MM.1S (cell line): Measurements from ENCODE around the gene SIPA1.

ENCODE experiments used
- DNase-seq: peaks from one replicate; pipeline ENCODE4 v3.0.0-alpha.2; 2015
- H2AFZ ChIP-seq: fragments of 300-600 bp; sonication (generic); 2 replicates; pipeline ENCODE4 v1.6.0; 2016; ENCODE audit warnings: antibody characterized with exemption, low read length
- H3F3A ChIP-seq: fragments of 300-600 bp; sonication (generic); 2 replicates; pipeline ENCODE4 v1.6.1; 2016; ENCODE audit warnings: mild to moderate bottlenecking, antibody characterized with exemption, low read length, moderate library complexity, mixed read lengths; ENCODE audit not compliant: insufficient read depth
- H3K27ac ChIP-seq: fragments of 300-600 bp; sonication (generic); 2 replicates; pipeline ENCODE4 v1.5.1; 2016; ENCODE audit warnings: mild to moderate bottlenecking, low read length
- H3K27me3 ChIP-seq: fragments of 300-600 bp; sonication (generic); replicated peaks from 2 replicates; pipeline ENCODE4 v1.6.0; 2016; ENCODE audit warnings: low read length; ENCODE audit not compliant: insufficient read depth
- H3K36me3 ChIP-seq: fragments of 300-600 bp; sonication (generic); replicated peaks from 2 replicates; pipeline ENCODE4 v1.6.1; 2016; ENCODE audit warnings: mild to moderate bottlenecking, low read length, mixed read lengths; ENCODE audit not compliant: insufficient read depth
- H3K4me1 ChIP-seq: fragments of 300-600 bp; sonication (generic); 2 replicates; pipeline ENCODE4 v1.6.1; 2016; ENCODE audit warnings: low read length, mixed read lengths
- H3K4me2 ChIP-seq: fragments of 300-600 bp; sonication (generic); 2 replicates; pipeline ENCODE4 v1.6.0; 2016; ENCODE audit warnings: low read depth, low read length
- H3K4me3 ChIP-seq: fragments of 300-600 bp; sonication (generic); 2 replicates; pipeline ENCODE4 v1.5.1; 2016; ENCODE audit warnings: low read length, mixed read lengths
- H3K79me2 ChIP-seq: fragments of 300-600 bp; sonication (generic); 2 replicates; pipeline ENCODE4 v1.6.1; 2016; ENCODE audit warnings: mixed run types, low read length, mixed read lengths
- H3K9ac ChIP-seq: fragments of 300-600 bp; sonication (generic); 2 replicates; pipeline ENCODE4 v1.6.1; 2016; ENCODE audit warnings: low read length, mixed read lengths
- H3K9me2 ChIP-seq: fragments of 300-600 bp; sonication (generic); replicated peaks from 2 replicates; pipeline ENCODE4 v1.6.1; 2016; ENCODE audit warnings: mild to moderate bottlenecking, low read length, mixed read lengths; ENCODE audit not compliant: insufficient read depth
- H3K9me3 ChIP-seq: fragments of 300-600 bp; sonication (generic); replicated peaks from 2 replicates; pipeline ENCODE4 v1.6.1; 2016; ENCODE audit warnings: mild to moderate bottlenecking, low read length, mixed read lengths; ENCODE audit not compliant: insufficient read depth
- H4K20me1 ChIP-seq: fragments of 300-600 bp; sonication (generic); 2 replicates; pipeline ENCODE4 v1.6.1; 2016; ENCODE audit warnings: mild to moderate bottlenecking, low read length, moderate library complexity, mixed read lengths; ENCODE audit not compliant: insufficient read depth
- CTCF ChIP-seq: fragments of 300-600 bp; sonication (generic); IDR thresholded peaks from 2 replicates; pipeline ENCODE4 v1.5.1; 2016; ENCODE audit warnings: antibody characterized with exemption, low read length, mixed read lengths
- EZH2 ChIP-seq: fragments of 300-600 bp; sonication (generic); optimal IDR thresholded peaks from 2 replicates; pipeline ENCODE3; 2017; ENCODE audit warnings: low read depth, mild to moderate bottlenecking, antibody characterized with exemption, low read length, mixed read lengths
- EZH2phosphoT487 ChIP-seq: fragments of 300-600 bp; sonication (generic); IDR thresholded peaks from 2 replicates; pipeline ENCODE4 v1.6.1; 2018; ENCODE audit warnings: antibody characterized with exemption, low read length

The SIPA1 gene

GRCh38 chr11:65650547-65651338 is 12.8 kb downstream of the SIPA1 start:
- H3K9ac ChIP-seq: no peak overlapping the region
- H3K79me2 ChIP-seq: no peaks in the 10 kb centered on the region
- H2AFZ ChIP-seq: no peak overlapping the region
- H4K20me1 ChIP-seq: no peaks in the 10 kb centered on the region
- DNase-seq: no peak
- no peak overlapping the region for H3K27ac ChIP-seq
- peaks cover 16% of the 10 kb centered on the region for H3K4me1 ChIP-seq
- TF ChIP-seq EZH2 (no peak), CTCF (no peak)
- no peaks in the 10 kb centered on the region for H3K27me3 ChIP-seq
- no peaks in the 10 kb centered on the region for H3K36me3 ChIP-seq
- no peak overlapping the region for H3K4me3 ChIP-seq
- H3K9me2 ChIP-seq: no peaks in the 10 kb centered on the region
- H3K9me3 ChIP-seq: no peaks in the 10 kb centered on the region
- H3F3A ChIP-seq: peaks cover 31% of the 10 kb centered on the region
- no peak overlapping the region for H3K4me2 ChIP-seq

- Histone ChIP-seq H3F3A (peaks cover 31% of the 10 kb centered on the region), H3K36me3 (no peaks in the 10 kb centered on the region), H3K9me2 (no peaks in the 10 kb centered on the region), H3K4me3 (no peak overlapping the region), H4K20me1 (no peaks in the 10 kb centered on the region), H2AFZ (no peak overlapping the region), H3K27ac (no peak overlapping the region), H3K9me3 (no peaks in the 10 kb centered on the region), H3K4me1 (peaks cover 16% of the 10 kb centered on the region), H3K9ac (no peak overlapping the region), H3K27me3 (no peaks in the 10 kb centered on the region), H3K4me2 (no peak overlapping the region), H3K79me2 (no peaks in the 10 kb centered on the region)
- DNase-seq: no peak
- no peak for TF ChIP-seq CTCF
- no peak for TF ChIP-seq EZH2
- no peak for TF ChIP-seq EZH2phosphoT487
These were observed 13.4 kb downstream of the SIPA1 start for GRCh38 chr11:65651339-65651588.

- Histone ChIP-seq H3K27ac (peak overlapping the region; percentile 86; the same call in 1 of the 2 replicates), H3K4me1 (peaks cover 16% of the 10 kb centered on the region), H3K27me3 (no peaks in the 10 kb centered on the region), H3K79me2 (no peaks in the 10 kb centered on the region), H3K9me2 (no peaks in the 10 kb centered on the region), H3F3A (peaks cover 31% of the 10 kb centered on the region), H3K36me3 (no peaks in the 10 kb centered on the region), H2AFZ (peak overlapping the region; percentile 77), H4K20me1 (no peaks in the 10 kb centered on the region), H3K4me3 (peak overlapping the region; percentile 70), H3K4me2 (peak overlapping the region; percentile 95), H3K9me3 (no peaks in the 10 kb centered on the region), H3K9ac (peak overlapping the region; percentile 74; the same call in 1 of the 2 replicates)
- TF ChIP-seq CTCF: no peak
- TF ChIP-seq EZH2phosphoT487: no peak
- no peak for TF ChIP-seq EZH2
- DNase-seq: no peak
These were observed 13.9 kb downstream of the SIPA1 start for GRCh38 chr11:65651589-65652510.
